ENCODE results near the gene ZFP2.

GRCh38 chr5:178866946-178867345, 28.8 kb upstream of the ZFP2 start:
- TF ChIP-seq CTCF (IDR thresholded peaks at IDR 0.05), result no peak
- no peak for TF ChIP-seq KDM5A (IDR thresholded peaks at IDR 0.05)
- no peak for TF ChIP-seq RAD21 (conservative IDR thresholded peaks at IDR 0.05 in 1 of 2, IDR thresholded peaks at IDR 0.05 in 1 of 2)
- TF ChIP-seq HOXA7 (CRISPR knock-in tag; IDR thresholded peaks at IDR 0.05), result no peak
- TF ChIP-seq RCOR1 (IDR thresholded peaks at IDR 0.05; ENCODE audit: low read depth, low read length), result no peak
- TF ChIP-seq EP300 (IDR thresholded peaks at IDR 0.05), result no peak

Data from A549 (cell line).